ENCODE measurements around the gene EFCAB6. TPM values are rescaled to one million over a fixed set of nuclear protein-coding genes. Genes with fewer than 3 reads are reported as not detected.

Gene EFCAB6
- total RNA-seq, 1 donor from 2014 or later = 0.23 TPM

DNA sequence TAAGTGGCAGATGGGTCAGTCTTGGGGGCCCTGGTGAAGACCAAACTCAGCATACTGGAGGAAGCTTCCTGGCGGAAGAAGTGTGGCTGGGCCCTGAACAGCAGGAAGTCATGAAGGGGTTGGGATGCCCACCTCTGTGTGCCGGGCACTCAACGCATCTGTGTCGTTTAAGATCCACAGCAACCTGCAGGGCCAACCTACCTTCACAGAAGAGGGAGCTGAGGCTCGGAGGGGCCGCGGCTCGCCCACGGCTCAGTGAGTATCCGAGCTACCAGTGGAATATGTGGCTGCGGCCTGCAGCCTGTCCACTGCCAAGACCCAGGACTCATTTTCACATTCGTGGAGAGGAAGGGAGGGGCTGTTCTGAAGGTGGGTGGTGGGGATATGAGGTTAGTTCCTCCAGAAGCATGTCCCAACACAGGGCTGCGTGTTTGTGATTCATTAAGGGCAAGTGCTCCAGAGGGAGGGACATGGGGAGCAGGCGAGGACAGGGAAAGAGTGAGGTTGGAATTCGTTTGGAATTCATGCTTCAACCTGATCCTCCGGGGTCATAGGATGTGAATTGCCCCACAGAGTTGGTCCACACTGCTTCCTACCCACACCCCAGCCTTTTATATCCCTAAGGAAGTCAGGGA, 300.7 kb downstream of the EFCAB6 start:
- no peak for DNase-seq (ENCODE audit: extremely low read depth, low read depth, low spot score)

DNA sequence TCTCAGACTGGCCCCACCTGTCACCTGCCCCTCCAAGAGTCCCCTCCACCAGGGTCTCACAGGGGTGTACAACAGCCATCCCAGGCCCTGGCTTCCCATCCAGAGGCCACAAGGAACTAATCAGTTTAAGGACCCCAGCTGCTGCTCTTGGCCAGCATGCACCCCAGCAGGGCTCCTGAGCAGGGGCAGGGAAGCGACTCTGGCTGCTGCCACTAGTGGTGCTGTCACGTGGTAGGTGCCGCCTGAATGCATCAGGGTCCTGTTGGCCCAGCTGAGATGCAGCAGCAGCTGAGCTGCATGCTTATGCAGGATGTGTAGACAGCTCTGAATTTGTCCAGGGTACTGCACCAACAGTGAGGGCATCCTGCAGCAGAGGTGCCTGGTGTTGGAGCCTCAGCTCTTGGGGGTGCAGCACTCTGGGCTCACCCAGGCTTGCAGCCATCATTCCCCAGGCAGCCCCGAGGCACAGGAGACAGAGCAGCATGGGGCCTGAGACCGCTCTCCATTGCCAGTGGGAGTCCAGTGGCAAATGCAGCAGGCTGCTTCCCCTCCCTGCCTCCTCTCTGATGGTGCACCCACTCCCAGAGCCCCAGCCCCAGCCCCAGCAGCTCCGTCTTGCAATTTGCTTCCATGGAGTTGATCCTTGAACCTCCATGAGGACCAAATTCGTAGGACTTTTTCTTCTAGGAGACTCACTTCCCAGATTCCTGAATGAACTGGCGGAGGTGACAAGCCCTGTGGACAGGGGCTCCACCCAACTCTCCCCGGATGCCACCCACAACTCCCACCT, 301.6 kb downstream of the EFCAB6 start:
- no peak for DNase-seq (ENCODE audit: extremely low read depth, low read depth, low spot score)

DNA sequence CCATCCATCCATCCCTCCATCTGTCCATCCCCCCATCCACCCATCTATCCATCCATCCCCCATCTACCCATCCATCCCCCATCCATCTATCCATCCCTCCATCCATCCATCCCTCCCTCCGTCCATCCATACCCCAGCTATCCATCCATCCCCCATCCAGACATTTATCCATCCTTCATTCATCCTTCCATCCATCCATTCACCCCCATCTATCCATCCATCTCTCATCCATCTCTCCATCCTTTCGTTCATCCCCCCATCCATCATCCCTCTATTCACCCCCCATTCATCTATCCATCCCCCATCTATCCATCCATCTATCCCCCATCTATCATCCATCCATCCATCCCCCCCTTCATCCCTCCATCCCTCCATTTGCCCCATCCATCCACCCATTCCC, 302.8 kb downstream of the EFCAB6 start:
- DNase-seq (ENCODE audit: extremely low read depth, low read depth, low spot score) = no peak

DNA sequence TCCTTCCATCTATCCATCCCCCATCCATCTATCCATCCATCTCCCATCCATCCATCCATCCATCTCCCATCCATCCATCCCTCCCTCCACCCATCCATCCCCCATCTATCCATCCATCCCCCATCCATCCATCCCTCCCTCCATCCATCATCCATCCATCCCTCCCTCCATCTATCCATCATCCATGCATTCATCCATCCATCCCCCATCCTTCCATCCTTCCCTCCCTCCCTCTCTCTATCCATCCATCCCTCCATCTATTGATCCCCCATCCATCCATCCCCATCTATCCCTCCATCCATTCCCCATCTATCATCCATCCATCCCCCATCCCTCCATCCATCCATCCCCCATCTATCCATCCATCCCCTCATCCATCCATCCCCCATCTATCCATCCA, 303.6 kb downstream of the EFCAB6 start:
- DNase-seq (ENCODE audit: extremely low read depth, low read depth, low spot score) = no peak

DNA sequence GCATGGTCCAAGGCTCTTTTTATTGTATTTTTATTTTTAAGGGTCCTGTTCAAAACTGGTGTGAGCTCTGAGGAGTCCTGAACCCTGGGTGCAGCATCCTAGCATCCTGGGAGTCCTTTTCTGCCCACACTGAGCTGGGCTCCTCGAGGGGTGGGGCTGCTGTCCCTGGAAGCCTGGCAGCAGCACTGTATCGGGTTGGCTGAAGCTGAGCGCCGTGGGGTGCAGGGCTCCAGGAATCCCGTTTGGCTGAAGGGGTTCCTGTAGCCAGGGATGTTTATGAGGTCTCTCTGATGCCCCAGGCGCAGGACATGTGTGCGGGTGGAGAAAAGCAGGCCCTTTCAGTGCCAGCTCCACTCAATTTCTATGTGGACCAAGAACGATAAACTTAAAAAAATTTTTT, 304.9 kb downstream of the EFCAB6 start:
- no peak for DNase-seq (ENCODE audit: extremely low read depth, low read depth, low spot score)

DNA sequence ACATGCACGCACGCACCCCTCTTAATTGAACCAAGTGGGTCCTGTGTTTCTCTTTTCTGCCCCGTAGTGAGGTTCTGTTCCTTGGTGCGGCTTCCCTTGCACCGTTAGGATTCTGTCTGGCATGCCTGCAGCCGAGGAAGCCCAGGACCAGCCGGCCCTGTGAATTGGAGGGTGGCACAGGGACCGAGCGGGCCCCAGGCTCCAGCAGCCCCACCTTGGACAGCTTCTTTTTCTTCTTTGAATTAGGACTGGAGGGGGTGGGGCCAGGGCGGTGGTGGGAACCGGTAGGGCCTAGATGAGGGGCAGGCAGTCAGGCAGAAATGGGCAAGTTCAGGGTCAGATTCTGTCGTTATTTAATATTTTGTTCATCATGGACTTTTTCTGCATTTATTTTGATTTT, 305.6 kb downstream of the EFCAB6 start:
- no peak for DNase-seq (ENCODE audit: extremely low read depth, low read depth, low spot score)

DNA sequence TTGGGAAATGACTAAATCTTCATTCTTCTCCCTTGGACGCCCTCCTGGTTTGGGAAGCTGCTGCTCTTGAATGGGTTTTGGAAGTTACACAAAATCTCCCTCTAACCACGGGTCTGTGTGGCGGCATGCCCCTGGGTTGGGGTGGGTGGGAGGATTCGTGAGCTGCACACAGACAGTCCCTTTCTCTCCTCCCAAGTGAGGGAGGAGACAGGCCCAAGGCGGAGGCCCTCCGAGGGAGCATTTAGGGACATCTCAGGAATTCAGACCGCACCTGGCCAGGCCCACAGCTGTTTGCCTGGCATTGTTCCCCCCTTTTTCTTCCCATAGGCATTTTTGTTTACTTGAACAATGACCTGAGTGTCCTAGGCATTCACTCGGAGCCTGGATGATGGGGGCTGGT, 306.2 kb downstream of the EFCAB6 start:
- no peak for DNase-seq (ENCODE audit: extremely low read depth, low read depth, low spot score)

DNA sequence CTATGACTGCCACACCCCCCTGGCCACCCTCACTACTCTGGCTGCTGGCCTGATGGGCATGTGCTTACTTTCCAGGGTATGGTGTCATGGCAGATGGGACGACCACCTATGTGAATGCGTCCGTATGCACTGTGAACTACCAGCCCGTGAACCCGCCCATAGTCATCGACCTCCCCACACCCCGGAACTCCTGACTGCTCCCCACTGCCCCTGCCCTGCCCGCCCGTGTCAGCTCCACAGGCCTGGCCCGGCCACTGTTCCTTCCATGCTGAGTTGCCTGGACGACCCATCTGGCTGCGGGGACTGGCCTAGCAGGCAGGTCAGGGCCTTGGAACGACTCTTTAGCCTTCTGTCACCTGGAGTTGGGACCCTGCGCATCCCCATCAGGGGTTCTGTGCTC, 306.7 kb downstream of the EFCAB6 start:
- DNase-seq (ENCODE audit: extremely low read depth, low read depth, low spot score) = no peak

DNA sequence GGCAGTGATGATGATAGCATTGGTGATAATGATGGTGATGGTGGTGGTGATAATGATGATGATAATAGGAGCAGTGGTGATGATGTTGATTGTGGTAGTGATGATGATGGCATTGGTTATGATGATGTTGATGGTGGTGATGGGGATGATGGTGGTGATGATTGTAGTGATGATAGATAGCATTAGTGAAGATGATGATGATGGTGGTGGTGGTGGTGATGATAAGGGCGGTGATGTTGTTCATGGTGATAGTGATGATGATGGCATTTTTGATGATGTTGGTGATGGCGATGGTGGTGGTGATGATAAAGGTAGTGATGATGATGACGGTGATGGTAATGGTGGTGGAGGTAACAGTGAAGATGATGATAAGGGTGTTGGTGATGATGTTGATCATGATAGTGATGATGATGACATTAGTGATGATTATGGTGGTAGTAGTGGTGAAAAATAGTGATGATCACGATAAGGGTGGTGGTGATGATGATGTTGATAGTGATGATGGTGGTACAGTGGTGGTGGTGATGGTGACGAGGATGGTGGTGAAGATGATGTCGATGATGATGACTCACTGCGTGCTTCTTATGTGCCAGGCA, 307.3 kb downstream of the EFCAB6 start:
- DNase-seq (ENCODE audit: extremely low read depth, low read depth, low spot score) = no peak

DNA sequence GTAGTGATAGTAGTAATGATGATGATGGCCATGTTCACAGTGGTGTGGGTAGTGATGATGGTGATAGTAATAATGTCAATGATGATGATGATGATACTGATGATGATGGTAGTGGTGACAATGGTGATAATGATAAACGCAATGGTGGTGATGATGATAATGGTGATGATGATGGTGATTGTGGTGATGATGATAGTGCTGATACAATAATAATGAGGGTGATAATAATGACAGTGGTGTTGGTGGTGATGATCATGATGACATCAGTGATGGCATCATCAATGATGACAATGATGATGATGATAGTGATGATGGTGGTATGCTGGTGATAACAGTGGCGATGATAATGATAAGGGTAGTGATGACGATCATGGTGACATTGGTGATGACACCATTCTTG, 308.0 kb downstream of the EFCAB6 start:
- no peak for DNase-seq (ENCODE audit: extremely low read depth, low read depth, low spot score)

DNA sequence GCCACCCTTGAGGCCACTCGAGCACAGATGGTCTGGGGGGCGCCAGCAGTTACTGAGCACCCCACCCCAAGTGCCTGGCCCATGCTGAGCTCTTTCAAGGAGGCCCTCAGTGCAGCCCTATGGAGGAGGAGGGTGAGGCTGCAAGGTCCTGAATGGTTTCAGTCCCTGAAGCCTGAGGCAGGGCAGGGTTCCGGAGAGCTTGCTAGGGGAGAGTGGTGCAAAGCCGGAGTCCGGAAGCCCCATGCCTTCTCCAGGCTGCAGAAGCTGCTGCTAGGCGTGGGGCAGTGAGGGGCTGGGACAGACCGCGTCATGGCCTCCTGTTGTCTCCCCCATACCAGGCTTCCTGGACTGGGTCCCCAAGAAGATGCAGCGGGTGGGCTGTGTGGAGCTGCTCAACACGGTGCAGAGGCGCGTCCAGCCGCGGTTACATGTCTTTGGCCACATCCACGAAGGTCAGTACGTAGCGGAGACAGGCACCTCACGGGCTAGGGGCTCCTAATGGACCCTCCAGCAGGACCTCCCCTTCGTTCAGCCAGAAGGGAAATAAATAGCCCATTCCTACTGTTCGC, 309.7 kb downstream of the EFCAB6 start:
- no peak for DNase-seq (ENCODE audit: extremely low read depth, low read depth, low spot score)

DNA sequence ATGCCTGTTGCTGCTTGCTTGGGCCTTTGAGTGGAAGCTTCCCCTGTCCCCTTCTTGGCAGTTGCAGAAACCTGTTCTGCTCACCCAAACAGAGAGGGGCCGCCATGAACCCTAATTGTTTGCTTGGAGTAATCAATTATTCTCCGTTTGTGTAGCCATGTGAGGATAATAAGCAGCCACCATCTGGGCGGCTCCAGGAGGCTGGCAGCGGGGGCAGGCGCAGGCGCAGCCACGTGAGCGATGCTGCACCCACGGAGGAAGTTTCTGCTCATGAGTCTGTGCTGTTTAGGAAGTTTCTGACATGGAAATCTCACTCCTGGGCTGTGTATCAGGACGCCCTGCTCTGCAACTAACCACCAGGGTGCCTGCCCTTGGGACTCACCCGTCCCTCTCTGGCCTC, 310.2 kb downstream of the EFCAB6 start:
- DNase-seq (ENCODE audit: extremely low read depth, low read depth, low spot score) = no peak

DNA sequence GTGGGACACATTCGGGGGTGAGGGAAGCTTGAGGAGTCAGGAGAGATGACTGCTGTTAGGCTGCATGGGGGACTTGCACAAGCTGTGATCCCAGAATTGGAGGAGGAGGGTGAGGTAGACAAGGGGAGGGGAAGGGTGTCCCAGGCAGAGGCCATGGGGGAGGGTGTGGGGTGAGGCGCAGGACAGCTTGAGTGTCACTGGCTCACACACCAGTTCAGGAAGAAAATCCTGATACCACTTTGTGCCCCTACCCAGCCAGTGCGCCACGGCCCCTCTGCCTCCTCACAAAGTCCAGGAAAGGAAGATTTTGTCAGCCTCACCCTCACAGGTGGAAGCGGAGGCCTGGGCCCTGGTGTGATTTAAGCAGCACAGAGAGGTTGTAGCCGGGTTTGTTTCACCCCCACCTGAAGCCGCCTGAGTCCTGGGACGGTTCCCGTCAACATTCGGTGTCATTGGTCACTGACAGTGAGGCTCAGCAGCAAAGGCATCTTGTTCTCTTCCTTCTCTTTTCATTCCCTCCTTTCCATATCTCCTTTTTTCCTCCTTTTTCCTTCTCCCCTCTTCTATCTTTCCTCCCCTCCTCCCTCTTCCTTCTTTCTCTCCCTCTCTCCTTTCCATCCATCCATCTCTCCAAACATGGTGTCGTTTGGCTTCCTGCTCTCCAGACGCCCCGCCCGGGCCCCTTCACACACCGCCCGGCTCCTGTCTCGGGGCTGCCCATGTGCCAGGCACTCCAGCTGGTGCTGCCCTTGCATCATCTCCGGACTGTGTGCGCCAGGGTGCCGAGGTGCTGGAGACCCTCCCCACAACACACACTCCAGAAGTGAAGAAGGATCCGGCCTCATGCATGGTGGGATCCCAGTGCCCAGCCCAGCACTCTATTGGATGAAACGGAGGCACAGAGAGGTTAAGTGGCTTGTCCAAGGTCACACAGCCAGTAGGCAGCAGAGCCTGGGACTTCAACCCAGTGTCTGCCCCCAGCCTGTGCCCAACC, 311.0 kb downstream of the EFCAB6 start:
- DNase-seq (ENCODE audit: extremely low read depth, low read depth, low spot score) = no peak

DNA sequence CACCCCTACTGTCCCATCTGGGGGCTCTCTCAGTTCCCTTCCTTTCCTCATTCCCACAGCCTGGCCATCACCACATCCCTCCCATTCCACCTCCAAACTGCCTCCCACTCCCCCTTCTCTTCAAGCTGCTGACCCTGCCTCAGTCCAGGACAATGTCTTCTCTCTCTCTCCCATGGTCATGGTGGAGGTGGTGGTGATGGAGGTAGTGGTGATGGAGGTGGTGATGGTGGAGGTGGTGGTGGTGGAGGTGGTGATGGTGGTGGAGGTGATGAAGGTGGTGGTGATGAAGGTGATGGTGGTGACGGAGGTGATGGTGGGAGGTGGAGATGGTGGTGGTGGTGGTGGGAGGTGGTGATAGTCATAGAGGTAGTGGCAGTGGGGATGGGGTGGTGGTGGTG, 313.2 kb downstream of the EFCAB6 start:
- no peak for DNase-seq (ENCODE audit: extremely low read depth, low read depth, low spot score)

DNA sequence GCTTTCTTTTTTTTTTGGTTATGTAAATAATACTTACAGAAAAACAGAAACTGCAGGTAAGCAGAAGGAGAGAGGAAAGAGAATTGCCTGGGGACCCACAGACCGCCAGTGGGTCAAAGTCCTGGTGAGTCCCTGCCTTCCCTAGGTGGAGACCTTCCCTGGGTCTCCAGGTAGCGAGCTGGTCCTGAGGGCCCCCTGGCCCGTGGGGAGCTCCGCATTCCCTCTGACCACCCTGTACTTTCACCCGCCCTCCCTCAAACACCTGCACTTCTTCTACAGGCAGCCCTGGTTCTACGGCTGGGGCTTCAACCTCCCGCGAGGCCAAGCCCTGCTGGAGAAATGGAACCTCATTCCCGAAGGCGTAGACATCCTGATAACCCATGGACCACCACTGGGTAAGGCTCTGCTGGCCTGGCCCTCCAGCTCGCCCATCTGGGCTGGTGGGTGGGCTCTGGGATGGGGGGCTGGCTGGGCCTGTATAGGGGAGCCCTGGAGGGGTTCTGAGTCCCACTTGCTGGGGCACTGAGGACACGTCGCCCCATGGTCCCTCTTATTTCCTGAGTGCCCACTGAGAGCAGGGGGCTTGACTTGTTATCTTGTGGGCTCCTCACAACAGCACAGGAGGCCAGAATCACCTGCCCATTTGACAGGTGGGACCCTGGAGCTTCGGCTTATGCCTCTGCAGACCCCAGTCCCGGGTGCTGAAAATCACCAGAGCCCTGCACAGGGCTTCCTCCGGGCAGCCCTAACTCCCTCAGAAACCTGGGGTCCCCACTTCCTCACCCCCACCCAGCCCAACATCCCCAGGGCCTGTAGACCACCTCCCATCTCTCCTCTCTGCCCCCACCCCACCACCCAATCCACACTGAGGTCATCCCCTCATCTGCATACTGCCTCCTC, 313.9 kb downstream of the EFCAB6 start:
- no peak for DNase-seq (ENCODE audit: extremely low read depth, low read depth, low spot score)

DNA sequence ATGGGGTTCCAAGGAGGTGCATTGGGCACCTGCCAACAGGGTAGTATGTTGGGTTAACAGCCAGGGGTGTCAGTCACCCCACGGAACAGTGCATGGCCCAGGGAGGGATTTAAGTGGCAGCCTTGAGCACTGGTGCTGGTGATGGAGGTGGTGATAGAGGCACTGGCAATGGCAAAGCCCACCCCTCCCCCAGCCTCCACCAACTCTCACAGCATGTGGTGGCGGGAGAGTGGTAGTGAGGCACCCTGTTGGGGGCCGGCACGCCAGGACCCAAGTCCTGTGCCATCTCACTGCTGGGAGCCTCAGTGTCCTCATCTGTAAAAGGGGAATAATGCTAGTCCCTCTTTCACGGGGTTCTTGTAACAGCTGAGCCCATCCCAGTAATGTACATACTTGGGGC, 318.8 kb downstream of the EFCAB6 start:
- DNase-seq (ENCODE audit: extremely low read depth, low read depth, low spot score) = no peak

DNA sequence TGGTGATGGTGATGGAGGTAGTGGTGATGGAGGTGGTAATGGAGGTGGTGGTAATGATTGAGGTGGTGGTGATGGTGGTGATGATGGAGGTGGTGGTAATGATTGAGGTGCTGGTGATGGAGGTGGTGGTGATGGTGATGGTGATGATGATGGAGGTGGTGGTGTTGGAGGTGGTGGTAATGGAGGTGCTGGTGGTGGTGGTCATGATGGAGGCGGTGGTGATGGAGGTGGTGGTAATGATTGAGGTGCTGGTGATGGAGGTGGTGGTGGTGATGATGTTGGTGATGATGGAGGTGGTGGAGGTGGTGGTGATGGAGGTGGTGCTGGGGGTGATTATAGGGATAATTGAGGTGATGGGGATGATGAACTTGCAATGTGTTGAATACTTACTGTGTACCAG, 320.4 kb downstream of the EFCAB6 start:
- no peak for DNase-seq (ENCODE audit: extremely low read depth, low read depth, low spot score)

DNA sequence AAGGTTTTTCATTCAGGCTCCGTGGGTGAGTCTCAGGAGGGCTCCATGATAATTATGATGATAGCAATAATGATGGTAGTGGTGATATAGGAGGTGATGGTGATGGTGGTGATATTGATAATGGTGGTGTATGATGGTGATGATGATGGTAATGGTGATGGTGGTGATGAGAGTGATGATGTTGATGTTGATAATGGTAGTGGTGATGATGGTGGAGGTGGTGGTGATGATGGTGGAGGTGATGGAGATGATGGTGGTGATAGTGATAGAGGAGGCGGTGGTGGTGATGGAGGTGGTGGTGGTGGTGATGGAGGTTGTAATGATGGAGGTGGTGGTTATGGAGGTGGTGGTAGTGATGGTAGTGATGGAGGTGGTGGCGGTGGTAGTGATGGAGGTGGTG, 320.9 kb downstream of the EFCAB6 start:
- DNase-seq (ENCODE audit: extremely low read depth, low read depth, low spot score) = no peak

DNA sequence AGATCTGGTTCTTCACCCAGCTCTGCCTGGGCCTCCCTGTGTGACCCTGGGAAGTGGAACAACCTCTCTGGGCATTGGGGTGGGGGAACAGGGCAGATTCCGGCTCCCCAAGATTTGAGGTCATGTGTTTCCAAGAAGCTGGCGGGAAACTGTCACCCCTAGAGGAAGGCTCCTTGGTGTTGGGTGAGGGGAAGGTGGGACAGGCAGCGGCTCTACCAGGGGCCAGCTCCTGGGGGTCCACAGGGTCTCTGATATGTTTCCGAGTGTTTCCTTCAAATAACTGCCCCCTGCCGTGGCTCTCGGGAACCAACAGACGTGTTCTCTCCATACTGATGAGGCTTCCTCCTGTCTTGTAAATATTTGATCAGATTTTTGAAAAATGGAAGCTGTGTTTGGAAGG, 321.8 kb downstream of the EFCAB6 start:
- no peak for DNase-seq (ENCODE audit: extremely low read depth, low read depth, low spot score)

DNA sequence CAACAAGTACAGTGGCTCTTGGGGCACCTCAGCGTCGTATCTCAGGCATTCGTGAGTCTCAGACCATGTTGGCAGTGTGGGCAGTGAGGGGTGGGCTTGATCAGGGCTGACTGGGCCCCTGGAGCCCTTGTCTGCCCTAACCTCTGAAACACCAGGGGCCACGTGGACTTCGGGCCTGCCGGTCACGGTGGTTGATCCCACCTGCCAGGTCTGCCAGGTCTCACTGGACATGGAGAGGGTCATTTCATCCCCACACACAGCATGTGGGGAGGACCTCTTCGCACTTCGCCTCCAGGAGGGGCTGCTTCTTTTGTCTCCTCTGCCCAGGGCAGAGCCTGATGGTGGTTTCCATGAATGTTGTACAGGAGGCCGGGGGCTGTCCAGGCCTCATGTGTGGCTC, 323.2 kb downstream of the EFCAB6 start:
- no peak for DNase-seq (ENCODE audit: extremely low read depth, low read depth, low spot score)
